K562 (cell line): ENCODE data around the gene CCDC148. TPM values are rescaled to one million over a fixed set of nuclear protein-coding genes. Genes with fewer than 3 reads are reported as not detected.

Source experiments
- ATAC-seq: fragments of 200-7000 bp; cut with Tn5 transposase; 3 replicates; pipeline ENCODE4 v1.9.1; 2020; ENCODE audit warnings: moderate library complexity
- BruUV-seq: library from RNA; stranded (reverse); fragments of 400-500 nt; replicated peaks from 2 replicates; lab custom pipeline; 2021; lab: Mats Ljungman, UMichigan
- CTCF ChIA-PET: fragments of 300-600 bp; formaldehyde crosslinking; extraction: SDS; loops from one replicate; lab custom pipeline; 2021; ENCODE audit warnings: low intra/inter-chr PET ratio; lab: Yijun Ruan, JAX
- POLR2A ChIA-PET: fragments of 300-600, 350-650 bp; sonication (Branson Sonifier 250); formaldehyde crosslinking; extraction: SDS; loops from one replicate; lab custom pipeline; 2021; ENCODE audit warnings: antibody characterized with exemption, inconsistent platforms; lab: Yijun Ruan, JAX
- DNase-seq, 4 experiments: peaks; one replicate each; pipeline versions ENCODE4 v3.0.0 to v3.0.0-alpha.2; 2011 to 2018; ENCODE audit warnings: low spot score in 3 of 4, mixed read lengths in 3 of 4; ENCODE audit errors: extremely low read depth in 1 of 4
- FAIRE-seq: peaks from 2 replicates; lab custom pipeline; 2011; peaks lifted over from hg19 to GRCh38; lab: Jason Lieb, UNC
- H2AFZ ChIP-seq: 2 replicates; pipeline ENCODE4 v1.6.0; 2011; ENCODE audit warnings: low read depth, low read length, control low read depth, inconsistent platforms
- H3K27ac ChIP-seq: fragments of 200-600 bp; 3 replicates; pipeline ENCODE4 v1.8.0; 2011; ENCODE audit warnings: low read depth, mild to moderate bottlenecking, control low read depth, inconsistent platforms, low read length, moderate library complexity, mixed read lengths; ENCODE audit errors: extremely low read depth
- H3K27me3 ChIP-seq, 2 experiments: fragments of 300-600 bp in 1 of 2; 2 replicates in 1 of 2; 3 replicates in 1 of 2; pipeline versions ENCODE4 v1.6.0 to v1.8.0; 2011; ENCODE audit warnings: inconsistent platforms in 2 of 2, low read length in 2 of 2, mild to moderate bottlenecking in 1 of 2, mixed read lengths in 1 of 2, moderate library complexity in 1 of 2; ENCODE audit not compliant: control insufficient read depth in 2 of 2, insufficient read depth in 2 of 2
- H3K36me3 ChIP-seq: fragments of 300-600 bp; 3 replicates; pipeline ENCODE4 v1.8.0; 2011; ENCODE audit warnings: mild to moderate bottlenecking, low read length, inconsistent platforms; ENCODE audit not compliant: control insufficient read depth, insufficient read depth
- H3K4me1 ChIP-seq, 2 experiments: fragments of 200-600 bp in 1 of 2; replicated peaks in 1 of 2; 2 replicates in 1 of 2; 3 replicates in 1 of 2; pipeline versions ENCODE4 v1.5.1 to v1.8.0; 2011; ENCODE audit warnings: inconsistent platforms in 2 of 2, low read length in 2 of 2, mild to moderate bottlenecking in 1 of 2, mixed read lengths in 1 of 2, moderate library complexity in 1 of 2; ENCODE audit not compliant: control insufficient read depth in 2 of 2, insufficient read depth in 2 of 2
- H3K4me2 ChIP-seq: 2 replicates; pipeline ENCODE4 v1.6.1; 2011; ENCODE audit warnings: low read length, control low read depth, inconsistent platforms, mixed read lengths; ENCODE audit not compliant: insufficient read depth
- H3K4me3 ChIP-seq: fragments of 200-600 bp; sonication (generic), shearing (Covaris generic); 2 replicates; pipeline ENCODE4 v1.5.1; 2016; ENCODE audit warnings: control low read depth, inconsistent platforms
- H3K79me2 ChIP-seq: fragments of 200-600 bp; 3 replicates; pipeline ENCODE4 v1.8.0; 2011; ENCODE audit warnings: low read length, inconsistent platforms; ENCODE audit not compliant: control insufficient read depth, insufficient read depth
- H3K9ac ChIP-seq, 2 experiments: 2 replicates each; pipeline versions ENCODE4 v1.6.0 to v1.6.1; 2011; ENCODE audit warnings: low read depth in 2 of 2, low read length in 2 of 2, control low read depth in 1 of 2, inconsistent platforms in 1 of 2, mild to moderate bottlenecking in 1 of 2, mixed read lengths in 1 of 2; ENCODE audit not compliant: insufficient read depth in 1 of 2
- H3K9me1 ChIP-seq: one replicate; pipeline ENCODE4 v1.6.0; 2011; ENCODE audit warnings: inconsistent platforms, mild to moderate bottlenecking, low read length, moderate library complexity; ENCODE audit not compliant: control insufficient read depth, insufficient read depth
- H3K9me3 ChIP-seq: replicated peaks from 2 replicates; pipeline ENCODE4 v1.5.1; 2011; ENCODE audit warnings: low read depth, low read length, inconsistent platforms; ENCODE audit not compliant: control insufficient read depth, insufficient read depth
- H4K20me1 ChIP-seq: replicated peaks from 2 replicates; pipeline ENCODE4 v1.6.1; 2011; ENCODE audit warnings: low read length, inconsistent platforms, mixed read lengths; ENCODE audit not compliant: control insufficient read depth, insufficient read depth
- FOXP1 ChIP-seq: sonication (generic); formaldehyde crosslinking; IDR thresholded peaks from 2 replicates; pipeline ENCODE4 v1.8.0; 2022; ENCODE audit warnings: mild to moderate bottlenecking, missing genetic modification reagents
- GABPB1 ChIP-seq: sonication (generic); formaldehyde crosslinking; IDR thresholded peaks from 2 replicates; pipeline ENCODE4 v1.8.0; 2022; ENCODE audit warnings: mild to moderate bottlenecking, missing genetic modification reagents
- PRMT5 ChIP-seq: sonication (generic); formaldehyde crosslinking; IDR thresholded peaks from 2 replicates; pipeline ENCODE4 v1.5.0; 2020; ENCODE audit warnings: missing genetic modification reagents
- RAD51 ChIP-seq: fragments of 450-650 bp; IDR thresholded peaks from 2 replicates; pipeline ENCODE4 v1.7.1; 2016; ENCODE audit warnings: low read depth, mild to moderate bottlenecking, borderline replicate concordance
- SMAD1 ChIP-seq: fragments of 150-350 bp; IDR thresholded peaks from 2 replicates; pipeline ENCODE4 v1.6.1; 2014; ENCODE audit warnings: low read length, low read depth; ENCODE audit not compliant: partially characterized antibody
- ZNF212 ChIP-seq: fragments of 450-650 bp; formaldehyde crosslinking; IDR thresholded peaks from 2 replicates; pipeline ENCODE4 v1.4.0; 2020; ENCODE audit warnings: mild to moderate bottlenecking
- ZNF561 ChIP-seq: fragments of 450-650 bp; formaldehyde crosslinking; conservative IDR thresholded peaks from 2 replicates; pipeline ENCODE4 v1.4.0; 2020; ENCODE audit warnings: mild to moderate bottlenecking, moderate library complexity
- ZNF57 ChIP-seq: fragments of 450-650 bp; formaldehyde crosslinking; IDR thresholded peaks from 2 replicates; pipeline ENCODE4 v1.4.0; 2020; ENCODE audit warnings: mild to moderate bottlenecking, moderate library complexity
- WGBS: fragments of 100-300 bp; shearing (Covaris generic); methylation state at CpG from one replicate; pipeline ENCODE4 v1.1.6; 2016; ENCODE audit warnings: low coverage, mixed read lengths; ENCODE audit not compliant: insufficient coverage; ENCODE audit errors: missing lambda C conversion rate; 5-methylcytosine and 5-hydroxymethylcytosine counted together
- in situ Hi-C: fragments of 300-500 bp; cut with MboI; formaldehyde crosslinking; loops from 4 replicates; pipeline ENCODE4 v1.15.0; 2018; ENCODE audit warnings: inconsistent platforms, mixed read lengths
- intact Hi-C: fragments of 100-400 bp; cut with micrococcal nuclease; formaldehyde crosslinking; loops from 2 replicates; pipeline ENCODE4 v1.14.2; 2022
- polyA plus RNA-seq, 8 experiments: library from polyadenylated mRNA; depleted of rRNA in 4 of 8; stranded (reverse) in 5 of 8; unstranded in 3 of 8; fragments of >200 nt; fragmentation: Nextera tagmentation in 2 of 8; fragmentation: Illumina TruSeq in 1 of 8; extraction: Ambion mirVana in 2 of 8; extraction: Trizol in 1 of 8; gene quantifications; 2 replicates each; pipeline versions ENCODE4 v1.2.1 to v1.2.3, GENCODE V29; 2011 to 2014; ENCODE audit warnings: inconsistent platforms in 1 of 8, missing spikeins in 1 of 8
- total RNA-seq, 7 experiments: library from RNA; depleted of rRNA in 6 of 7; stranded (reverse); fragments of >200 nt in 6 of 7; fragmentation: Illumina TruSeq in 2 of 7; extraction: Trizol in 2 of 7; gene quantifications; 2 replicates each; pipeline versions ENCODE4 v1.2.1 to v1.2.3, GENCODE V29; 2011 to 2021; ENCODE audit warnings: low replicate concordance in 1 of 7
- TF ChIP-seq, protein P1 (sequence below): fragments of 450-650 bp; formaldehyde crosslinking; IDR thresholded peaks from 2 replicates; pipeline ENCODE4 v1.4.0; 2020; ENCODE audit warnings: mild to moderate bottlenecking, moderate library complexity

Gene CCDC148
- total and polyA plus RNA-seq, 9 of the 15 experiments (the other 6 are each of a cell fraction or from before 2014, with no cell fraction given): 0.10 to 1.4 (median 0.65) TPM

DNA sequence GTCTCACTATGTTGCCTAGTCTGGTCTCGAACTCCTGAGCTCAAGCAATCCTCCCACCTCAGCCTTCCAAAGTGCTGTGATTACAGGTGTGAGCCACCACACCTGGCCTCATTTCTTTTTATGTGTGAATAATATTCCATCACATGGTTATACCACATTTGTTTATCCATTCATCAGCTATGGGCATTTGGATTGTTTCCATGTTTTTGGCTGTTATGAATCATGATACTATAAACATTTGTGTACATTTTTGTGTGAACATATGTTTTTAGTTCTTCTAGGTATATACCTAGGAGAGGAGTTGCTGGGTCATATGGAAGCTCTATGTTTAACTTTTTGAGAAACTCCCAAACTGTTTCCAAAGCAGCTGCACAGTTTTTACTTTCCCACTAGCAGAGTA lies 24.6 kb upstream of the CCDC148 start (continued):
- TF ChIP-seq, protein P1, sequence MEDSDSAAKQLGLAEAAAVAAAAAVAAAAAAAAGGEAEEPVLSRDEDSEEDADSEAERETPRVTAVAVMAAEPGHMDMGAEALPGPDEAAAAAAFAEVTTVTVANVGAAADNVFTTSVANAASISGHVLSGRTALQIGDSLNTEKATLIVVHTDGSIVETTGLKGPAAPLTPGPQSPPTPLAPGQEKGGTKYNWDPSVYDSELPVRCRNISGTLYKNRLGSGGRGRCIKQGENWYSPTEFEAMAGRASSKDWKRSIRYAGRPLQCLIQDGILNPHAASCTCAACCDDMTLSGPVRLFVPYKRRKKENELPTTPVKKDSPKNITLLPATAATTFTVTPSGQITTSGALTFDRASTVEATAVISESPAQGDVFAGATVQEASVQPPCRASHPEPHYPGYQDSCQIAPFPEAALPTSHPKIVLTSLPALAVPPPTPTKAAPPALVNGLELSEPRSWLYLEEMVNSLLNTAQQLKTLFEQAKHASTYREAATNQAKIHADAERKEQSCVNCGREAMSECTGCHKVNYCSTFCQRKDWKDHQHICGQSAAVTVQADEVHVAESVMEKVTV (CRISPR knock-in tag): no peak
- TF ChIP-seq FOXP1 (no peak), ZNF57 (CRISPR knock-in tag) (no peak), SMAD1 (no peak)

DNA sequence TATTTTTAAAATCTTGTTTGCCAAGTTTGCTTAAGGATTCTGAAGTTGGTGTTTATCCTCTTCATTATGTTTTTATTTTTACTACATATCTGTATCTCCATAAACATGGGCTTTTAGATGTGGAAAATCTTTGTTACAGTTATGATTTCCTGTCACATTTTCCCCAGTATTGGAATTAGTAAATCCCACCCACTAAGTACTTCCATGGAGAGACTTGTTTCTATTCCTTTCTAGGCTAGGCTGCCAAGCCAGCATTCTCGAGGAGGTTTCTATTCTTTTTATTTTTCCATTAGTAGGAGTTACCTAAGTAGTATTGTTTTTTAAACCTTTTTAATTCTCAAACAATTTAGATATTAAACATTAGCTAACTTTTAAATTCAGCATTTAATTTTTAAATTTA lies 22.3 kb upstream of the CCDC148 start:
- H3K79me2 ChIP-seq: peaks cover 56% of the 10 kb centered on the region

More for the DNA sequence above, 22.3 kb upstream of the CCDC148 start:
- Histone ChIP-seq H4K20me1 (no peaks in the 10 kb centered on the region), H3K4me2 (no peak overlapping the region), H3K4me3 (no peak overlapping the region), H3K27me3 (no peaks in the 10 kb centered on the region), H3K9me1 (no peaks in the 10 kb centered on the region), H3K9me3 (no peaks in the 10 kb centered on the region), H3K4me1 (no peaks in the 10 kb centered on the region; a peak in 2 of 5 replicates), H3K9ac (no peak overlapping the region), H3K36me3 (peaks cover 14% of the 10 kb centered on the region), H2AFZ (no peak overlapping the region)
- in situ Hi-C loops: no loop called here
- no peak for ATAC-seq
- no peak for DNase-seq
- CTCF ChIA-PET: no interaction called here
- TF ChIP-seq ZNF561 (CRISPR knock-in tag) (no peak), RAD51 (no peak), GABPB1 (CRISPR knock-in tag) (no peak), PRMT5 (CRISPR knock-in tag) (no peak), ZNF212 (no peak)
- TF ChIP-seq, all 486 proteins: peak for 0
- 96% methylated on average over 1 of the region's 1 CpG for WGBS
- FAIRE-seq: no peak
- BruUV-seq: no TSS peak
- H3K27ac ChIP-seq: no peak overlapping the region
- POLR2A ChIA-PET: interaction anchor here (2.1 kb wide), 1 partner anchor 12 kb away, joined by 9 read pairs; no protein-coding TSS in a partner anchor
- intact Hi-C loops: no loop called here
